HG03565 (cell line): Measurements from ENCODE around the gene ABCA7.
"Not testable (repeated sequence)": the region's sequence is repeated elsewhere in the genome, so short reads cannot be mapped to it uniquely, and the experiment has no call there.

Experiments used
- ATAC-seq: cut with Tn5 transposase; IDR thresholded peaks from one replicate; pipeline ENCODE4 v1.9.1; 2021; ENCODE audit warnings: mild to moderate bottlenecking, moderate library complexity; ENCODE audit not compliant: unreplicated experiment

The ABCA7 gene

DNA sequence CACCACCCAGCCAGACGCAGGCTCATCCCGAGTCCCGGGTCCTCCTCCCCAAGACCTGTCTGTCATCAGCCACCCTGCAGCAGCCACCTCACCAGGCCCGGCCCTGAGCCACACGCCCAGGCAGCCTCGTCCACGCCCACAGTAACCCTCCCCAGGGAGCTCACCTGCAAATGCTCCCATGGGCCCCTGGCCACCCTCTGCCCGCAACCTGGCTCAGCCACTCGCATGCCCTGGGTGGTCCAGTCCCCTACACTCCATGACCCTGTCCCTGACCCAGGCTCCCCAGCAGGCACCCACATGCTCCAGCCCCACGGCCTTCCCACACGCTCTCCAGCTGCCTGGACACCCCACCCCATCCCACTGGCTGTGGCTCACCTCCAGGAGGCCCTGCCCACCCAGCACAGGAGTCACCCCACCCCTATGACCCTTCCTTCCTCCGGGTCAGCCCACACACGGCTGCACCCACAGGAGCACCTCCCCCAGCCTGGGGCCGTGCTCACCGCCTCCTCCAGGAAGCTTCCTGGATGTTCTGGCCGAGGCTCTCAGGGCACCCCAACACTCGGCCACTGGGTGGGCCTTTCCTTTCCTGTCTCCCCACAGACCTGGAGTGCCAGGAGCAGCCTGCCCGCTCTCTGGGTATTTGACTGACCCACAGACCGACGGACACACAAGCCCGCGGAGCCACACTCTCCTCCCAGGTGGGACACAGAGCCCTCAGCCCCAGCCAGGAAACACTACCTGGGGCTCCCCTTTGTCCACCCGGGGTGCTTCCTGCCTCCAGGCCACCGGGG is 22.6 kb upstream of the ABCA7 start:
- no peak for ATAC-seq

DNA sequence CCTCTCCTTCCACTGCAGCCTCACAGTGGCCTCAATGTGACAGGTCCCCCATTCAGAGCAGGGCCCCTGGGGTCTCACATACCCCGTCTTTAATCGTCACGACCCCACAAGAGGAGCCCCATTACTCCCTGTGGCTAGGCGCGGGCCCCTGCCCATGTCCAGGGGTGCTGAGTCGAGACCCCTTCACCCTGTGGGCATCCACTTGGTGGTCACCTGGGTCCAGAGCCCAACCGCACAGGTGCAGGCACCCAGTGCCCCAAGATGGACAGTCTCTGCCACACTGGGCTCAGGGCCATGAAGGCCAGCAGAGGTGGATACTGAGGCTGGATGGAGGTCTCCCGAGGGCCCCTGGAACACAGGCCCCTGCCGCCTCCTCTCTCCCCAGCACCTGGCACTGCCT is 22.0 kb upstream of the ABCA7 start:
- no peak for ATAC-seq

DNA sequence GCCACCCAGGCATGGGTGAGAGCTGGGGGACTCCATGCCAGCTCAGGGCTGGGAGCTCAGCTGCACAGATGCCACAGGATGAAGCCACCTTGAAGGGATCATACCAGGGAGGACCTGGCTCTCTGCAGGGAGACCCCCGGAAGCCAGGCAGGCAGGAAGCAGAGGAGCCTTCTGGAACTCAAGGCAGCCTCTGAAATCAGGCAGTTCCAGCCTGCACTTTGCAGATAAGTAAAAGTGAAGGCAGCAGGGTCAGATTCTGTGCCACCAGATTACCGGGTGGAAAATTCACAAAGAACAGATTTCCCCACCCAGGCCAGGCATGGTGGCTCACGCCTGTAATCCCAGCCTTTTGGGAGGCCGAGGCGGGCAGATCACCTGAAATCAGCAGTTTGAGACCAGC is 21.5 kb upstream of the ABCA7 start:
- no peak for ATAC-seq

DNA sequence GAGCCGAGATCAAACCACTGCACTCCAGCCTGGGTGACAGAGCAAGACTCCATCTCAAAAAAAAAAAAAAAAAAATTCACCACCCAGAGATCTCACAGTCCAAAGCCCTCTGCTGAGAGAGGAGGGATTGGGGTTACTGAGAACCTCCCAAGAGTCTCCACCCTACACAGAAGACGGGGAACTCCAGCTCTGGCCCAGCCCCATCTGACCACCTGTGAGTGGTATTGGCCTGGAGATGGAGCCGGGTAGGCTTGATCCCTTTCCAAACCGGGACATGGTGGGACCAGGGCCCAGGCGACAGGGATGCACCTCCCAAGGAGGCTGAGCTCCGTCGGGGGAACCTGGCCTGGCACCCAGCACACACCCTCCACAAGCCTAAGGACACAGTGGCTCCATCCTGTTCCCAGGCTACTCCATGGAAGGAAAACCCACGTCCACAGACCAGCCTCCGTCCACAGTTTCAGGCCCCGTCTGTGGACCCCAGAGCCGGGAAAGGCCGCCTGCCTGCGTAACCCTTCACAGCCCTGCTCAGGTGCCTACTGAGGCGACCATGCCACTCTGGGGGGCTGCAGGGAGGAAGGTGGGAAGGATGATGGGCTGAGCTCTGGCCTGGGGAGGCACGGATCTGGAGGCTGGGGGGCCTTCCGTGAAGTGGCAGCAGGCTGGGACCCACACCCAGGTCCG is 20.8 kb upstream of the ABCA7 start:
- ATAC-seq, result no peak

DNA sequence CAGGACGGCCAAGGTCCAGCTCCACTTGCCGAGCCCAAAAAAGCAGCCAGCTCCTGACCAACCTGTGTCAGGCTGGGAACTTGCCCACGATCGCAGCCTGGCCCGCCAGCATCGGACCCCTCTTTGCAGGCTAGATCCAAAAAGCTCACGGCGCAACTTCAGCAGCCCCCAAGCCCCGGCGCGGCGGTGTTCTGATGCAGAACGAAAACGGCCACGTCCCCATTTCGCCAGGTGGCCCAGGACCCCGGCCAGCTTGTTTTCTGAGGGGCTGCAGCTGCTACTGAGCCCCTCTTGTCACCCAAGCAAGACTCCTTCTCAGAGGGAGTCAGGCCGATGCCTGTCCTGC is 20.3 kb upstream of the ABCA7 start:
- no peak for ATAC-seq

DNA sequence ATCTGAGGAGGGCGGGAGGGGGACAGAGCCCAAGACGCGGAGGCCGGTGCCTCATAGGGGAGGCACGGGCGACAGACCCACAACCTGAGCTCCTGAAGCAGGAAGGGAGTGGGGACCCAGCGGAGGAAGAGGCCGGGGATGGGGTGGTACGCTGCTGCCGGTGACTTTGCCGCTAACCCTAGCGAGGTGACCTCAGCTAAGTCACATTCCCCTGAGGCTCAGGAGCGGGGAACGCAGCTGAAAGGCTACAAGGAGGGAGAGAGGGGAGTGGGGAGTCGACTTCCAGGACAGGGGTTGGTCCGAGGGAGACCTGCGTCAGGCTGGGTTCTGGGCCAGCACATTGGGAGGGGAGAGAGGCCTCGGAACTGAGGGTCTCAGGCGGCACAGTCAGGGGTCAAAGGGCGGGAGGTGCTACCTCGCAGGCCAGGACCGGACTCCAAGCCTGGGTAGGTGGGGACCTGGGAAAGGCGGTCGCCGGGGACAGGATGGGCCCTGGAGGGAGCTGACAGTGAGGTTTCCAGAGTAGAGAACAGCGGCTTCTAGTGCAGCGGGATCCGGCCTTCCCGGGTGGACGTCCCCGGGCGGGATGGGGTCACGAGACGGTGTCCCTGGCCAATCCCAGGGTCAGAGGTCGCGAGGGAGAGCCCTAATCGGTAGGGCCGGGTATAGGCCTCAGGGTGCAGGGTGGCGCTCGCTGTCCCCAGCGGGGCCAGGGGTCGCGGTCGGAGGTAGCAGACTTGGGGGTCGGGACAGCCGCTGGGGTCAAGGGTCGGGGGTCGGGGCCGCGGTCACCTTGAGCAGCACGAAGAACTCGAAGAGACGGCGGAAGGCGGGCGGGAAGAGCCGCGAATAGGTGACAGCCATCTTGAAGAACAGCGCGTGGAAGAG is 19.7 kb upstream of the ABCA7 start:
- no peak for ATAC-seq

DNA sequence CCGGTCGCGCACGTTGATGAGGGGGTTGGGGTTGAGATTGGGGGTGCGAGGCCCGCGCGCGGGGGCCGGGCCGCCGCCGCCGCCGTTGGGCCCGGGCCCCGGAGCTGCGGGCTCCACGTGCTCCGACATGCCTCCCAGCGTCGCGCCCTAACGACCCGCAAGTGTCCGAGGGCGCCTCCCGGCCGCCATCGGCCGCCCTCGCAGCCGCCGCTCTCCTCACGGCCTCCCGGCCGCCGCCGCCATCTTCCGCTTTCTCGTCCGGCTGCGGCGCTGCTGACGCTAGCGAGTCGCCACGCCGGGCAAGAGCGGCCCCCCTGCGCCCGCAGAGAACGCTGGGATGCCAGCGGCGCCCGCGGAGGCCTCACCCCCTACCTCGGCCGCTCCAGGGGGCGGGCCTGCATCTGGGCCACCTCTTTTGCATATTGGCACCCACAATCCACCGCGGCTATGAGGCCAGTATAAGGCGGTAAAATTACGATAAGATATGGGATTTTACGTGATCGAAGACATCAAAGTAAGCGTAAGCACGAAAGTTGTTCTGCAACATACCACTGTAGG is 19.0 kb upstream of the ABCA7 start, which contains the start of gene TMEM259:
TMEM259 (minus strand) TSS at position 256 of the 558 bp plus-strand sequence; CDS start at position 129, 127 bp downstream.
- ATAC-seq, result peak; percentile 62

DNA sequence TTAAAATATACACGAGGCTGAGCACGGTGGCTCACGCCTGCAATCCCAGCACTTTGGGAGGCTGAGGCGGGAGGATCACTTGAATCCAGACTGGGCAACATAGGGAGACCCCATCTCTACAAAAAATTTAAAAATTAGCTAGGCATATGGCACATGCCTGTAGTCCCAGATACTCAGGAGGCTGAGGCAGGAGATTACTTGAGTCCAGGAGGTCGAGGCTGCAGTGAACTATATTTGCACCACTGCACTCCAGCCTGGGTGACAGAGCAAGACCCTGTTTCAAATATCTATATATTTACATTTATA is 16.1 kb upstream of the ABCA7 start:
- not testable (repeated sequence) for ATAC-seq

DNA sequence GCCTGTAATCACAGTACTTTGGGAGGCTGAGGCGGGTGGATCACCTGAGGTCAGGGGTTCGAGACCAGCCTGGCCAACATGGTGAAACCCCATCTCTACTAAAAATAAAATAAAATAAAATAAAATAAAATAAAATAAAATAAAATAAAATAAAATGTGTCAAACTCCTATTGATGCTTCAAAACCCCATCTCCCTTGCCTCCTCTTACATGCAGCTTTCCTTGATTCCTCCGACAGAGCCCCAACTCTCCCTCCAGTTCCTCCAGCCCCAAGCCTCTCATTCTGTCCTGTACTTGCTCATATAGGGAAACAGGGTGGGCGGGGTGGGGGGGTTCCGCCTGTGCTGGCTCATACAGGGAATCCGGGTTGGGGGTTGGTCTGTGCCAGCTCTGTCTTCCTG is 14.8 kb upstream of the ABCA7 start:
- ATAC-seq, result not testable (repeated sequence)

DNA sequence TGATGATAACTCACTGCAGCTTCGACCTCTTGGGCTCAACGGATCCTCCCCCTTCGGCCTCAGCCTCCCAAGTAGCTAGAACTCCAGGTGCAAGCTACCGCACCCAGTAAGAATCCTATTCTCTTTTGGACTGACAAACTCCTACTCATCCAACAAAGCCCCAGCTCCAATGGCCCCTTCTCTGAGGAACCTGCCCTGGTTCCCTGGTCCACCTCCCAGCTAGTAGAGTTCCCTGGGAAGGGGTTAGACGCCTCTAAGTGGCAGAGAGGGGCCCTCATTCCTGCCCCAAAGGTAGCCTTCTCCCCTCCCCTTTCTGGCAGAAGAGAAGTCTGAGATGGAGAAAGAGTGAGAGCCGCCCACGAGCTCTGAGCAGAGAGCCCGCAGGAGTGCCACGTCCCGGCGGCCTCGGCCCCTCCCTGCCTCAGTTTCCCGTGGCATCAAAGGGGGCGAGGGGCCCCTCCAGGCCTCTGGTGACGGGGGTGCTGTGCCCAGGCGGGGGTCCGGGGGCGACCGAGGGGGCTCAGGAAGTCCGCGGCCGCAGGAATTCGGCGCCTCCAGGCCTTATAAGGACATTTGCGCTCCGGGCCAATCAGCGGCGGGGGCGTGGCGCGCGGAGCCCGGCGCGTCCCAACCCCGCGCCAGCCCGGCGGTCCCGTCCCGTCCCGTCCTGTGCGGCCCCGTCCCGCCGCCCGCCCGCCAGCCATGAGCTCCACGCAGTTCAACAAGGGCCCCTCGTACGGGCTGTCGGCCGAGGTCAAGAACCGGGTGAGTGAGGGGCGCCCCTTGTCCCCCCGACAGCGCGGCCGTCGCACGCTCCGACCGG is 13.7 kb upstream of the ABCA7 start, which contains the start of gene CNN2:
CNN2 (plus strand) TSS at position 649 of the 823 bp plus-strand sequence; CDS start at position 703, 54 bp downstream.
- ATAC-seq, result no peak

DNA sequence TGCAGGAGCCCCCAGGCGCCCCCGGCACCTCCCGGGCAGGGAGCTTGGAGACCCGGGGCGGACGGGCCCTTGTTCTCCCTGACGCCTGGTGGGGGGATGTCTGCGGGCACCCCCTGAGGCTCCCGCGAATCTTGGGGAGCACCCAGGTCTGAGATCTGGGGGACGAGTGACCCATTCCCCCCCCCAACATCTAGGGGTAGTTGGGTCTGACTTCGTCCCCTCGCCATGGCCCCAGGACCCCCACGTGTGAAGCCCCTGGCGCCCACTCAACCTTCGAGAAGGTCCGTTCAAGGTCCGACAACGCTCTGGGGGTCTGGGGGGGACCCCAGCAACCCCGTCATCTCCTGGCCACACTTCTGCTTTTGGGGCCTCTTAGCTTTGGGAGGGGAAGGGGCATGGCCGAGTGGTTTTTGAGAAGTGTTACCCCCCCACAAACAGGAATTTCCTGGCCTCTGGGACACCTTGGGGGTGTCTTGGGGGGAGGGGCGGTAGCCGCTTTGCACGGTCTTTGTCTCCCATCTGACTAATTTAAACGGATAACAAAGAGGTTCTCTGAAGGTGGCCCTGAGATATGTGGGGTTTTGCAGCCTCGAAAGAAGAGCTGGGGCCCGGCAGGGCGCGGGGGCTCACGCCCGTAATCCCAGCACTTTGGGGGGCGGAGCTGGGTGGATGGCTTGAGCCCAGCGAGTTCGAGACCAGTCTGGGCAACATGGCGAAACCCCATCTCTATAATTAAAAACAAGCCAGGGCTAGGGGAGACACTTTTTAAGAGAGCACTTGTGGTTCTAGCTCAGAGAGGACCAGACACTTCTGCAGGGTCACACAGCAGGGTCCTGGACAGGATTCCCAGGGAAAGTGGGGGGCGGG is 12.9 kb upstream of the ABCA7 start:
- ATAC-seq, result no peak

DNA sequence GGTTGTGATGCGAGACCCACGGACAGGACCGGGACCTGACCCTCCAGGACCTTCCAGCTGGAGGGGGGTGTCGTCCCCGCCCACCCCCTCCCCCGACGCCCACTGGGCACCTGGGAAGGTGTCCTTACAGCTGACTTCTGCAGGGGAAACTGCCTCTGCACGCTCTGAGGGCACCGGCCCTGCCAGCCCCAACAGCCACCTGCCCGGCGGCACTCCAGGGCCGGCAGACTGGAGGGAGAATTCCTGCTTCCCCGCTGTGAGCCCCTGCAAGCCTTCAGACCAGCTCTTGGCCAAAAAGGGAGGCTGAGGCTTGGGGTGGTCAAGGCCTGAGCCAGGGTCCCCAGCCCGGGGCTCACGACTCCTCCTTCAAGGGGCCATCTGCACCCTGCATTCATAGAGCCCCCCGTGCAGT is 12.3 kb upstream of the ABCA7 start:
- ATAC-seq, result no peak

DNA sequence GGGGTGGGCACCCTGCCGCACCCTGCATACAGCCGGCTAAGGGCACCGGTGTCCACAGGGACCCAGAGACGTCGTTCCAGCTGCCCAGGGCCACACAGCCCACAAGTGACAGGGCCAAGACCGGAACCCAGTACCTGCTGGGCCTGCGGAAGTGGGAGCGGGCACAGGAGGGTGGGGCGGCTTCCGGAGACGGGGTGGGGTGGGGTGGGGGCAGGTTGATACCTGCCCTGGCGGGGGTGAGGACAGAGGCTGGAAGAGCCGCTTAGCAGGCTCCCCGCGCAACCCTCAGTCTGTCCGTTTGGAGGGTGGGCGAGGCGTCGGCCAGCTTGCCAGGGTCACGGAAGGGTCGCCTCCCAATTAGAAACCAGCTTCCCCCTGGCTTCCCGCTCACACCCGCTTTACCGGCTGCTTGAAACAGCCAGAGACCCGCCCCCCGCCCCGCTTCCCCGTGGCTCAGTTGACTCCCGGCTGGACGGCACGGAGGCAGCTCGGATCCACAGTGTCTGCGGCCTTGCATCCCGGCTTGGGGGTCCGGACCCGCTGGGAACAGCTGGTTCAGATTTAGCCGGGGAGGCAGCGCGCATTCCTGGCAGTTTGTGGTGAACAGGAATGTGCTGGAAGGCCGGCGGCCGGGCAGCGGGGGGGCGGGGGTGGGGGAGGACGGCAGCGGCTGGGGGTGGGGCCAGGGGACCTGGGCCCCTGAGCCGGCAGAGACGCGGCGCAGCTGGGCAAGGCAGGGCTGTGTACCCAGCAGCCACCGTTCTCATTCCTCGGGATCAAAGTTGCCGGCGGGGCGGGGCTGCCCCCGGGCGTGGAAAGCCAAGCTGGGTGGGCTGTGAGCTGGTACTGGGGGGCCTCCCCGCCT is 11.6 kb upstream of the ABCA7 start:
- no peak for ATAC-seq

DNA sequence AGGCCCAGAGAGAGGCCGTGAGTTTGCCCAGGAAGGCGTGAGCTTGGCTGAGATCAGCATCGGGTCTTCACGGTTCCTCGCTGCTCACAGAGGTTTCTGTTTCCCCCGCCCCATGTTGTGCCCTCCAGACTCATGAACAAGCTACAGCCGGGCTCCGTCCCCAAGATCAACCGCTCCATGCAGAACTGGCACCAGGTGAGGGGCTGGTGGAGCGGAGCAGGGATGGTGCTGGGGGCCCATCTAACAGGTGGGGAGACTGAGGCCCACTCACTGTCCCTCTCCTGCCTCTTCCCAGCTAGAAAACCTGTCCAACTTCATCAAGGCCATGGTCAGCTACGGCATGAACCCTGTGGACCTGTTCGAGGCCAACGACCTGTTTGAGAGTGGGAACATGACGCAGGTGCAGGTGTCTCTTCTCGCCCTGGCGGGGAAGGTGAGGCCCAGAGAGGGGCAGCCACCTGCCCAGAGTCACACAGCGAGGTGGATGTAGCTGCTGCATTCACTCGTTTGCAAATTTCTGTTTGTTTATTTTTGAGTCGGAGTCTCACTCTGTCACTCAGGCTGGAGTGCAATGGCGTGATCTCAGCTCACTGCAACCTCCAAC is 7.5 kb upstream of the ABCA7 start:
- no peak for ATAC-seq

DNA sequence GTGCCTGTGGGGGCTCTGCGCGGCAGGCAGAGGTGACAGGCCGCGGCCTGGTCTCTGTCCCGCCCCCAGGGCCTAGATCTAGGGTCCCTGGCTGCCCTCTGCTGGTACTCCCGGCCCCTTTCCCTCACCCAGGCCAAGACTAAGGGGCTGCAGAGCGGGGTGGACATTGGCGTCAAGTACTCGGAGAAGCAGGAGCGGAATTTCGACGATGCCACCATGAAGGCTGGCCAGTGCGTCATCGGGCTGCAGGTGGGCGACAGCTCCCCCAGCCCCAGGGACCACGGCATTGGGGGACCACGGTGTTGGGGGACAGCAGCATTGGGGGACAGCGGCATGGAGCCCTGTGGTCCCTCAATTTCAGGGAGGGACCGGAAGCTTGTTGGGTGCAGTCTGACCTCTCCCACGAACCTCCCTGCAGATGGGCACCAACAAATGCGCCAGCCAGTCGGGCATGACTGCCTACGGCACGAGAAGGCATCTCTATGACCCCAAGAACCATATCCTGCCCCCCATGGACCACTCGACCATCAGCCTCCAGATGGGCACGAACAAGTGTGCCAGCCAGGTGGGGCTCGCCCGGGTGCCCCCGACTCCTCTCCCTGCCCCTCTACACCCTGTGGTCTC is 3.8 kb upstream of the ABCA7 start:
- ATAC-seq, result no peak

DNA sequence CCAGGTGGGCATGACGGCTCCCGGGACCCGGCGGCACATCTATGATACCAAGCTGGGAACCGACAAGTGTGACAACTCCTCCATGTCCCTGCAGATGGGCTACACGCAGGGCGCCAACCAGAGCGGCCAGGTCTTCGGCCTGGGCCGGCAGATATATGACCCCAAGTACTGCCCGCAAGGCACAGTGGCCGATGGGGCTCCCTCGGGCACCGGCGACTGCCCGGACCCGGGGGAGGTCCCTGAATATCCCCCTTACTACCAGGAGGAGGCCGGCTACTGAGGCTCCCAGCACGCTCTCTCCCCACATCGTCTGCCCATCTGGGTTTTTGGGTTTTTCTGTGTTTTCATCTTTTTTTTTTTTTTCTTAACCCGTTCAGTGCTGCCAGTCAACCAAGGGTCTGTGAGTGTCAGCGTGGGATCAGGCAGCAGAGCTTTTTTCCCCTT is 2.3 kb upstream of the ABCA7 start:
- ATAC-seq, result no peak

DNA sequence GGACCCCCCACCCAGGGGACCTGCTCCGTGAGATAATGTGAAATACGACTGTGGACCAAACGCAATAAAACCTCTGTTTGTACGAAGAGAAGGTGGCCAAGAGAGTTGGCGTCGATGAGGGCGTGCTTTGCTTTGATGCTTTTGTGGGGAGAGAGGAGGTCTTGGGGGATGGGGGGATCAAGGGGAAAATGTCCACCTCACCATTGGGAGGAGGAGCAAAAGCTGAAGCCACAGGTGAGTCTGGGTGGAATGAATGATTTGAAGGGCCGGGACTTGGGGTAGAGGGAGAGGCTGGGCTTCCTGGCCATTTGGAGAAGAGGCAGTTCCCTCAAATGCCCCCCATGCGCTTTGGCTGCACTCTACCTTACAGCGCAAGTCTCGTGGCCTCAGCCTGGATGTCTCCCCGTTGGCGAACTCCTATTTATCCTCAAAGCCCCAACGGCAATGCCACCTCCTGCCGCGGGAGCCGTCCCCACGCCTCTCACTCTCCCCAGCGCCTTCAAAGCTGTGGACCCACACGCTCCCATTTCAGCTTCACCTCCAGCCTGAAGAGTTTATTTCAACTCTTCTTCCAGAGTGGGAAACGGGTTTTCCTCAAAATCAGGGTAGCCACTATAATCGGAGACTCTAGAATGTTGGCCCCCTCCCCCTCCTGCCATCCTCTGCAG is 795 bp upstream of the ABCA7 start:
- ATAC-seq, result no peak
